PC-9 (cell line): ENCODE results near the gene CADM2. TPM values are rescaled to one million over a fixed set of nuclear protein-coding genes. Genes with fewer than 3 reads are reported as not detected.
A peak's percentile ranks its signal among the peaks of the same experiment; 100 is the strongest.
"Not testable (repeated sequence)": the region's sequence is repeated elsewhere in the genome, so short reads cannot be mapped to it uniquely, and the experiment has no call there.

Experiments used
- BruUV-seq: library from RNA; stranded (reverse); fragments of 400-500 nt; replicated peaks from 2 replicates; lab custom pipeline; 2021; lab: Mats Ljungman, UMichigan
- CTCF ChIA-PET: fragments of 300-600 bp; sonication (Branson Sonifier 250); formaldehyde crosslinking; loops from one replicate; lab custom pipeline; 2022; ENCODE audit warnings: antibody characterized with exemption; lab: Charles Lee
- POLR2A ChIA-PET: fragments of 300-600 bp; sonication (Branson Sonifier 250); formaldehyde crosslinking; loops from one replicate; lab custom pipeline; 2022; ENCODE audit warnings: antibody characterized with exemption; ENCODE audit not compliant: unreplicated experiment; lab: Charles Lee
- DNase-seq, 2 experiments: peaks; one replicate each; pipeline versions ENCODE4 v3.0.0 to v3.0.0-alpha.2; 2015 to 2022; ENCODE audit warnings: mixed read lengths in 1 of 2
- H2AFZ ChIP-seq: fragments of 200-600 bp; sonication (generic); 2 replicates; pipeline ENCODE4 v1.8.1; 2017; ENCODE audit warnings: antibody characterized with exemption
- H3F3A ChIP-seq: fragments of 200-600 bp; sonication (generic); 2 replicates; pipeline ENCODE4 v1.8.1; 2017; ENCODE audit warnings: antibody characterized with exemption, mild to moderate bottlenecking, low read depth; ENCODE audit not compliant: insufficient read depth
- H3K27ac ChIP-seq: fragments of 200-600 bp; sonication (generic); 2 replicates; pipeline ENCODE4 v1.6.1; 2016; ENCODE audit warnings: mixed run types
- H3K27me3 ChIP-seq: fragments of 200-600 bp; sonication (generic); 2 replicates; pipeline ENCODE4 v1.6.1; 2016; ENCODE audit warnings: low read depth, mixed run types; ENCODE audit not compliant: insufficient read depth
- H3K36me3 ChIP-seq: fragments of 200-600 bp; sonication (generic); 2 replicates; pipeline ENCODE4 v1.6.1; 2016; ENCODE audit warnings: low read depth, mixed run types
- H3K4me1 ChIP-seq: fragments of 200-600 bp; sonication (generic); replicated peaks from 2 replicates; pipeline ENCODE4 v1.6.1; 2016; ENCODE audit warnings: mixed run types; ENCODE audit not compliant: insufficient read depth
- H3K4me2 ChIP-seq: fragments of 200-600 bp; sonication (generic); 2 replicates; pipeline ENCODE4 v1.6.1; 2017; ENCODE audit warnings: mixed run types
- H3K4me3 ChIP-seq: fragments of 200-600 bp; sonication (generic); 2 replicates; pipeline ENCODE4 v1.6.1; 2016; ENCODE audit warnings: mixed run types
- H3K79me2 ChIP-seq: fragments of 200-600 bp; sonication (generic); 2 replicates; pipeline ENCODE4 v1.6.1; 2017; ENCODE audit warnings: low read depth, mixed run types
- H3K9me2 ChIP-seq: fragments of 200-600 bp; sonication (generic); 2 replicates; pipeline ENCODE4 v1.8.1; 2017; ENCODE audit warnings: mild to moderate bottlenecking; ENCODE audit not compliant: insufficient read depth
- H3K9me3 ChIP-seq: fragments of 200-600 bp; sonication (generic); 2 replicates; pipeline ENCODE4 v1.8.1; 2016; ENCODE audit warnings: low read depth; ENCODE audit not compliant: insufficient read depth
- H4K20me1 ChIP-seq: fragments of 200-600 bp; sonication (generic); 2 replicates; pipeline ENCODE4 v1.8.1; 2017; ENCODE audit not compliant: insufficient read depth
- EZH2 ChIP-seq: fragments of 200-600 bp; sonication (generic); IDR thresholded peaks from 2 replicates; pipeline ENCODE4 v1.8.0; 2017; ENCODE audit warnings: antibody characterized with exemption, low read depth
- intact Hi-C: fragments of 100-400 bp; cut with micrococcal nuclease; formaldehyde crosslinking; loops from one replicate; pipeline ENCODE4 v1.10.0; 2022; ENCODE audit not compliant: unreplicated experiment
- total RNA-seq: library from RNA; stranded (reverse); gene quantifications from 2 replicates; pipeline ENCODE4 v1.2.3, GENCODE V29; 2021
- TF ChIP-seq, protein P1 (sequence below): fragments of 200-600 bp; sonication (generic); conservative IDR thresholded peaks from 2 replicates; pipeline ENCODE4 v1.6.1; 2017; ENCODE audit warnings: mixed run types, antibody characterized with exemption, mild to moderate bottlenecking, moderate library complexity

CADM2 gene
- total RNA-seq, 1 experiment from 2014 or later: 0.59 TPM

DNA sequence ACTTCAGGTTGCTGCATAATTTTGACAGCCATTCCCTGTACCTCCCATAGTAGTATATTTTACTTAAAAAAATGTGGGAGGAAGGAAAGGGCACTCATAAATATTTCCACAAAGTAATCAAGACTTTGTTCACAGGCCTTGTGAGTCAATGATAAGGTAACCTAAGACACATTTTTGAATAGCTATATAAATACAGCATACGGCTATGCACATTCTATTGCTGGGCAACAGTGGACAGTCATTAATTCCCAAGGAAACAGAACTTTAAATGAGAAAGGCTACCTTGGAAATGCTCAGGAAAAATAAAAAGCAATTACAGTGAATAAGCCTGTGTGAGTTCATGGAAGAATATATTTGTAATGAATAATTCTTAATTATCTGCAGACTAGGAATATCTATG lies 144.0 kb downstream of the CADM2 start:
- no peak overlapping the region for H3K4me2 ChIP-seq
- H3K4me3 ChIP-seq: no peak overlapping the region
- TF ChIP-seq, protein P1, sequence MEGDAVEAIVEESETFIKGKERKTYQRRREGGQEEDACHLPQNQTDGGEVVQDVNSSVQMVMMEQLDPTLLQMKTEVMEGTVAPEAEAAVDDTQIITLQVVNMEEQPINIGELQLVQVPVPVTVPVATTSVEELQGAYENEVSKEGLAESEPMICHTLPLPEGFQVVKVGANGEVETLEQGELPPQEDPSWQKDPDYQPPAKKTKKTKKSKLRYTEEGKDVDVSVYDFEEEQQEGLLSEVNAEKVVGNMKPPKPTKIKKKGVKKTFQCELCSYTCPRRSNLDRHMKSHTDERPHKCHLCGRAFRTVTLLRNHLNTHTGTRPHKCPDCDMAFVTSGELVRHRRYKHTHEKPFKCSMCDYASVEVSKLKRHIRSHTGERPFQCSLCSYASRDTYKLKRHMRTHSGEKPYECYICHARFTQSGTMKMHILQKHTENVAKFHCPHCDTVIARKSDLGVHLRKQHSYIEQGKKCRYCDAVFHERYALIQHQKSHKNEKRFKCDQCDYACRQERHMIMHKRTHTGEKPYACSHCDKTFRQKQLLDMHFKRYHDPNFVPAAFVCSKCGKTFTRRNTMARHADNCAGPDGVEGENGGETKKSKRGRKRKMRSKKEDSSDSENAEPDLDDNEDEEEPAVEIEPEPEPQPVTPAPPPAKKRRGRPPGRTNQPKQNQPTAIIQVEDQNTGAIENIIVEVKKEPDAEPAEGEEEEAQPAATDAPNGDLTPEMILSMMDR: no peak
- no peak for TF ChIP-seq EZH2
- no peaks in the 10 kb centered on the region for H3F3A ChIP-seq
- BruUV-seq: no TSS peak
- no peaks in the 10 kb centered on the region for H4K20me1 ChIP-seq
- H3K79me2 ChIP-seq: no peaks in the 10 kb centered on the region
- H3K27me3 ChIP-seq: no peaks in the 10 kb centered on the region
- H3K36me3 ChIP-seq: no peaks in the 10 kb centered on the region
- no peaks in the 10 kb centered on the region for H3K9me2 ChIP-seq
- intact Hi-C loops: no loop called here
- DNase-seq: no peak
- H3K9me3 ChIP-seq: no peaks in the 10 kb centered on the region
- no peak overlapping the region for H3K27ac ChIP-seq
- ChIA-PET CTCF (no interaction called here), POLR2A (no interaction called here)
- H2AFZ ChIP-seq: 0 out of 2 replicates have a peak overlapping the region, but pooled peaks have one; percentile 13
- no peaks in the 10 kb centered on the region for H3K4me1 ChIP-seq

DNA sequence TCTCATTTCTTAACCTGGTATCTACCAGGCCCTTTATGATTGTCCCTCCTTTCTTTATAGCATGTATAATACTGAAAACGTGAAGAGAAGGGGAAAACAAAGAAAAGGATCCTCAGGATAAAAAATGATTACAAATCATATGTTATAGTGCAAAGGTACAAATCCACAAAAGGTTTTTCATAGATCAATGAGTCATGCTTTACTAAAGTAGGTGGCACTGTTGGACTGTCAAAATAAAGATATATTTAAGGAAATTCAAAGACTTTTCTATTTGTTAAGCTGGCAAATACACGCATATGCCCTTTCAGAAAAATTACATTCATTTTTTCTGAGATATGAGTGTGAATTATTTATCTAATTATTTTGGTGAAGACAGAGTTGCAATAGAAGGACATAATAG lies 151.6 kb downstream of the CADM2 start:
- no peaks in the 10 kb centered on the region for H3F3A ChIP-seq
- no peaks in the 10 kb centered on the region for H3K79me2 ChIP-seq
- H3K9me3 ChIP-seq: no peaks in the 10 kb centered on the region; the same call in 1 of the 2 replicates
- no peaks in the 10 kb centered on the region for H3K27me3 ChIP-seq
- CTCF ChIA-PET: interaction anchor here (0.7 kb wide), 1 partner anchor 450 kb away, joined by 3 read pairs; no protein-coding TSS in a partner anchor
- intact Hi-C loops: loop anchor here (1.0 kb wide), 1 partner anchor 233 kb away; no protein-coding TSS in a partner anchor
- no peak overlapping the region for H3K4me3 ChIP-seq
- no peak overlapping the region for H3K4me2 ChIP-seq
- H3K27ac ChIP-seq: no peak overlapping the region
- TF ChIP-seq, protein P1: peak; percentile 26; the same call in 1 of the 2 replicates
- no peak for TF ChIP-seq EZH2
- no TSS peak for BruUV-seq
- no peaks in the 10 kb centered on the region; the same call in 1 of the 2 replicates for H3K9me2 ChIP-seq
- POLR2A ChIA-PET: no interaction called here
- peak overlapping the region; percentile 58; the same call in 1 of the 2 replicates for H2AFZ ChIP-seq
- H4K20me1 ChIP-seq: no peaks in the 10 kb centered on the region
- no peak for DNase-seq
- H3K4me1 ChIP-seq: no peaks in the 10 kb centered on the region
- no peaks in the 10 kb centered on the region for H3K36me3 ChIP-seq

DNA sequence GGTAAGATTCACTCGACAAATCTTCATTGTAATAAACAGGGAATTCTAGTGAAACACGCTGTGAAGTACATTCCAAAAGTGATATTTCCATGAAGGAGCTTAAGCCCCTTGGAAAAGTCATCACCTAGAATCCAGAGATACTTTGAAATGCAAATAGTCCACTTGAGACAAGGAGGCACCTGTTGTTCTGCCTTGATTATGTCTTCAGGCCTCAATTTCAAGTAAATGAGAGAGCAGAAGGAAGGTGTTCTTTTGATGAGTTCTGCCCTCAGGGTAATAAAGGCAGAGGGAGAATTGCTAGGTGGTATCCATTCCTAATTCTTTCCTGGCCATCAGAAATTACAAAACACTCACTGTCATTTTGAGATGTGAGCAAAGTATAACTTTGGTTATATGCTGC lies 162.1 kb downstream of the CADM2 start:
- Histone ChIP-seq H3K27ac (no peak overlapping the region), H3K4me1 (no peaks in the 10 kb centered on the region), H3K9me2 (no peaks in the 10 kb centered on the region), H3K4me2 (no peak overlapping the region), H3K79me2 (no peaks in the 10 kb centered on the region), H3K27me3 (no peaks in the 10 kb centered on the region), H3K4me3 (no peak overlapping the region), H3K36me3 (no peaks in the 10 kb centered on the region), H3K9me3 (no peaks in the 10 kb centered on the region), H4K20me1 (no peaks in the 10 kb centered on the region), H2AFZ (no peak overlapping the region; the same call in 1 of the 2 replicates), H3F3A (no peaks in the 10 kb centered on the region)
- intact Hi-C loops: no loop called here
- ChIA-PET CTCF (no interaction called here), POLR2A (no interaction called here)
- no TSS peak for BruUV-seq
- no peak for DNase-seq
- TF ChIP-seq, protein P1: no peak
- TF ChIP-seq EZH2: no peak

DNA sequence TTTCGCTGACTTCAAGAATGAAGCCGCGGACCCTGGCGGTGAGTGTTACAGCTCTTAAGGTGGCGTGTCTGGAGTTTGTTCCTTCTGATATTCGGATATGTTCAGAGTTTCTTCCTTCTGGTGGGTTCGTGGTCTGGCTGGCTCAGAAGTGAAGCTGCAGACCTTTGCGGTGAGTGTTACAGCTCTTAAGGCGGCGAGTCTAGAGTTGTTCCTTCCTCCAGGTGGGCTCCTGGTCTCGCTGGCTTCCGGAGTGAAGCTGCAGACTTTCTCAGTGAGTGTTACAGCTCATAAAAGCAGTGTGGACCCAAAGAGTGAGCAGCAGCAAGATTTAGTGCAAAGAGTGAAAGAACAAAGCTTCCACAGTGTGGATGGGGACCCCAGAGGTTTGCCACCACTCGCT lies 174.1 kb downstream of the CADM2 start:
- H3K9me2 ChIP-seq, H3K27me3 ChIP-seq, H3K27ac ChIP-seq, H3K4me3 ChIP-seq, CTCF ChIA-PET, H3K4me1 ChIP-seq, H2AFZ ChIP-seq, H4K20me1 ChIP-seq, H3K36me3 ChIP-seq, H3K4me2 ChIP-seq, intact Hi-C loops, H3K9me3 ChIP-seq, H3K79me2 ChIP-seq, DNase-seq, BruUV-seq, POLR2A ChIA-PET, H3F3A ChIP-seq: not testable (repeated sequence)

DNA sequence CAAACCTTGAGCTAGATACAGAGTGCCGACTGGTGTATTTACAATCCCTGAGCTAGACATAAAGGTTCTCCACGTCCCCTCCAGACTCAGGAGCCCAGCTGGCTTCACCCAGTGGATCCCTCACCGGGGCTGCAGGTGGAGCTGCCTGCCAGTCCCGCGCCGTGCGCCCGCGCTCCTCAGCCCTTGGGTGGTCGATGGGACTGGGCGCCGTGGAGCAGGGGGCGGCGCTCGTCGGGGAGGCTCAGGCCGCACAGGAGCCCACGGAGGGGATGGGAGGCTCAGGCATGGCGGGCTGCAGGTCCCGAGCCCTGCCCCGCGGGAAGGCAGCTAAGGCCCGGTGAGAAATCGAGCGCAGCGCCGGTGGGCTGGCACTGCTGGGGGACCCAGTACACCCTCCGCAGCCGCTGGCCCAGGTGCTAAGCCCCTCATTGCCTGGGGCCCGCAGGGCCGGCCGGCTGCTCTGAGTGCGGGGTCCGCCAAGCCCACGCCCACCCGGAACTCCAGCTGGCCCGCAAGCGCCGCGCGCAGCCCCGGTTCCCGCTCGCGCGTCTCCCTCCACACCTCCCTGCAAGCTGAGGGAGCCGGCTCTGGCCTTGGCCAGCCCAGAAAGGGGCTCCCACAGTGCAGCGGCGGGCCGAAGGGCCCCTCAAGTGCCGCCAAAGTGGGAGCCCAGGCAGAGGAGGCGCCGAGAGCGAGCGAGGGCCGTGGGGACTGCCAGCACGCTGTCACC lies 175.1 kb downstream of the CADM2 start:
- H3K9me2 ChIP-seq, H3K27ac ChIP-seq, H3F3A ChIP-seq, H3K4me1 ChIP-seq, BruUV-seq, DNase-seq, intact Hi-C loops, H3K4me2 ChIP-seq, H2AFZ ChIP-seq, H3K27me3 ChIP-seq, H3K36me3 ChIP-seq, H3K9me3 ChIP-seq, H3K4me3 ChIP-seq, POLR2A ChIA-PET, H4K20me1 ChIP-seq, H3K79me2 ChIP-seq: not testable (repeated sequence)
- CTCF ChIA-PET: interaction anchor here (0.6 kb wide), 1 partner anchor 39 kb away, joined by 3 read pairs; no protein-coding TSS in a partner anchor
